HG03025 (cell line): ENCODE measurements around the gene FYB1.
"Not testable (repeated sequence)": the region's sequence is repeated elsewhere in the genome, so short reads cannot be mapped to it uniquely, and the experiment has no call there.

ENCODE experiments used
- ATAC-seq: cut with Tn5 transposase; IDR thresholded peaks from one replicate; pipeline ENCODE4 v1.9.1; 2021; ENCODE audit warnings: mild to moderate bottlenecking, moderate library complexity; ENCODE audit not compliant: unreplicated experiment, low FRiP score

The FYB1 gene

GRCh38 chr5:39228596-39228995 is 9.2 kb upstream of the FYB1 start:
- ATAC-seq = no peak

- no peak for ATAC-seq
Observed at GRCh38 chr5:39226558-39226957, 7.2 kb upstream of the FYB1 start.

GRCh38 chr5:39226100-39226451 is 6.7 kb upstream of the FYB1 start:
- no peak for ATAC-seq

- ATAC-seq = no peak
Observed at GRCh38 chr5:39225405-39226099, 6.2 kb upstream of the FYB1 start.

- ATAC-seq = no peak
Observed at GRCh38 chr5:39224196-39224761, 4.9 kb upstream of the FYB1 start.

GRCh38 chr5:39223565-39224156 is 4.3 kb upstream of the FYB1 start:
- no peak for ATAC-seq

DNA sequence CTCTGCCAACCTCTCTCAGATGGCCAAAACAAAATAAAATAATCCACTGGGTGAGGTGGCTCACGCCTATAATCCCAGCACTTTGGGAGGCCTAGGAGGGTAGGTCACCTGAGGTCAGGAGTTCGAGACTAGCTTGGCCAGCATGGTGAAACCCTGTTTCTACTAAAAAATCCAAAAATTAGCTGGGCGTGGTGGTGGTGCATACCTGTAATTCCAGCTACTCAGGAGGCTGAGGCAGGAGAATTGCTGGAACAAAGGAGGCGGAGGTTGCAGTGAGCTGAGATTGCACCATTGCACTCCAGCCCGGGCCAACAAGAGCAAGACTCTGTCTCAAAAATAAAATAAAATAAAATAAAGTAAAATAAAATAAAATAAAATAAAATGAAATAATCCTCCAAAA is 2.3 kb upstream of the FYB1 start:
- ATAC-seq = not testable (repeated sequence)

GRCh38 chr5:39220280-39221030 is 1.1 kb upstream of the FYB1 start:
- ATAC-seq = no peak

DNA sequence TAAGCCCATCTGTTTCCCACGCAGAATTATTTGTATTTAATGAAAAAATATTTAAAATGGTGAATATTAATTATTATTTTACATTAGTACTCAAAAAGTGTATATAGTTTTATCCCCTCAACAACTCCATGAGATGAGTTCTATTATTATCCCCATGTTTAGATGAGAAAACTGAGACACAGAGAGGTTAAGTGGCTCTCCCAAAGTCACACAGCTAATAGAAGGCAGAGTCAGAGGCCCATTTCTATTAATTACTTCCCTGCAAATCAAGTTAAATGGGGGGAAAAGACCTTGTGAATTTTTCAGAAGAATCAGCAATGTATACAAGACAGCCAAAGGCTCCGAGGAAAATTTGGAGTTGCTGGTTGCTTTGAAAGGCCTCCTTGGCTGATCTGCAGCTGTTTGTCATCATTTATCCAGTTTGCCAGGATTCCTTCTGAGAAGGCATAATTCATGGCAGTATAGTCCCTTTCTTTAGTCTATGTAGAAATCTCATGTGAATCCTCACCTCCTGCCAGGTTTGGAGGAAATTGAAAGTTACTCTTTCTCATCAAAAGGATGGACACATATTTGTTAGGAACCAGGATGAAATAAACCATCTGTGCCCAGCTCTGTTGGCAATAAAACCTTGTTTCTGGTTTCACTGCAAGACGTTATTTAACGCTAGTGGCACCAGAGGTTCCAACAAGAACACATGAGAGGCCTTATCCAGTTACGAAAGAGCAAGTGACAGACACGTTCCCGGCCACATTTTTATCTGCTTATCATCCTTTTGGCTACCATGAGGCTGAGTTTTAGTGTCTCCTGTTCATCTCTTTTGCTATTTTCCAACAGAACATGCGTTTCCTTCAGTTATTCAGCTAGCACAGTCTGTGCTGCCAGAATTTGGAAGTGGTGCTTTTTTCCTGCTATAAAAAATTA is 621 bp downstream of the FYB1 start:
- no peak for ATAC-seq

DNA sequence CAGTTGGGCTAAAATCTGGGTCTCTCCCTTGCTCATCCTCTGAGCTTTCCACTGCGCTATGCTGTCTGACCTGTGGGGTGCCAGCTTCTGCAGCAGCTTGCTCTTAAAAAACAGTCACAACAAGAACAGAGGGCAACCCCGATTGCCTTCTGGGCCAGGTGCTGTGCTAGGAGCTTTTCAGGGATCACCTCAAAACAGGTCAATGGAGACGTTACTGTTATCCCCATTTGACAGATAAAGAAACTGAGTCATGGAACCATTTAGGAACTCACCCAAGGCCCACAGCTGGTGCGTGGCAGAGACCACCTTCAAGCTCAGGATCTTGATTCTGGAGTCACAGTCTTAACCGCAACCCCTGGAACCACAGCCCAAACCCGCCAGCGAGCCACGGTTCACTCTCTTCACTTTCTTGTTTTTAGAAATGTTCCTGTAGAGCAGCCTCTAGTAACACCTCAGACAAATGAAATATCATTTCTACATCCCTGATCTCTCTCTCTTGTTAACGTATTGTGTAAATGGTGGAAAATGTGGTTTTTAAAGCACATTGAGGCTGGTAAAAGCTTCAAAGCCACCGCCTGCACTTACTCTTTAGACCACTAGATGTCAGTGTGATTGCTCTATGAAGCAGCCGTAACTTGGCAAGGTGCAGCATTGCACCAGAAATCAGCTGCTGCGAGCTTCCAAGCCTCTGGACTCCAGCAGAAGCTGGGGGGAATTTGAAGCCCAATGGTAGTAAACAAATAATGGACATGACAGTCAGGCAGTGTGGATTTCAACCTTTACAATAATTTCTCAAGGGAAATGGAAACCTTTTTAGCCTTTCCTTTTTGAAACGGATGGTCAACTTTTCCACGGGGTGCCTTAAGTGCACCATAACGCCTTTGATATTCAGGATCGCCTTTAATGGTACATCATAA is 1.7 kb downstream of the FYB1 start:
- peak; percentile 78 for ATAC-seq

GRCh38 chr5:39216631-39217030 is 2.7 kb downstream of the FYB1 start:
- no peak for ATAC-seq

DNA sequence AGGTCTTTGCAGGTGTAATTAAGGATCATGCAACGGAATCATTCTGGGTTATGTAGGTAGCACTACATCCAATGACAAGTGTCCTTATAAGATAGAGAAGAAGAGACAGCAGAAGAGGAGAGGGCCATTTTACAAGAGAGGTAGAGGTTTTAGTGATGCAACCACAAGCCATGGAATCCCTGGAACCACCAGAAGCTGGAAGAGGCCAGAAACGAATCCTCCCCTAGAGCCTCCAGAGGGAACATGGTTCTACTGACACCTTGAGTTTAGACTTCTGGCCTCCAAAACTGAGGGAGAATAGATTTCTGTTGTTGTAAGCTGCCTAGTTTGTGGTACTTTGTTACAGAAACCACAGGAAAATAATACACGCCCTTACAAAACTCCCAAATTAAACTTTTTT is 3.5 kb downstream of the FYB1 start:
- no peak for ATAC-seq

- ATAC-seq = no peak
Observed at GRCh38 chr5:39214912-39215709, 4.3 kb downstream of the FYB1 start.

DNA sequence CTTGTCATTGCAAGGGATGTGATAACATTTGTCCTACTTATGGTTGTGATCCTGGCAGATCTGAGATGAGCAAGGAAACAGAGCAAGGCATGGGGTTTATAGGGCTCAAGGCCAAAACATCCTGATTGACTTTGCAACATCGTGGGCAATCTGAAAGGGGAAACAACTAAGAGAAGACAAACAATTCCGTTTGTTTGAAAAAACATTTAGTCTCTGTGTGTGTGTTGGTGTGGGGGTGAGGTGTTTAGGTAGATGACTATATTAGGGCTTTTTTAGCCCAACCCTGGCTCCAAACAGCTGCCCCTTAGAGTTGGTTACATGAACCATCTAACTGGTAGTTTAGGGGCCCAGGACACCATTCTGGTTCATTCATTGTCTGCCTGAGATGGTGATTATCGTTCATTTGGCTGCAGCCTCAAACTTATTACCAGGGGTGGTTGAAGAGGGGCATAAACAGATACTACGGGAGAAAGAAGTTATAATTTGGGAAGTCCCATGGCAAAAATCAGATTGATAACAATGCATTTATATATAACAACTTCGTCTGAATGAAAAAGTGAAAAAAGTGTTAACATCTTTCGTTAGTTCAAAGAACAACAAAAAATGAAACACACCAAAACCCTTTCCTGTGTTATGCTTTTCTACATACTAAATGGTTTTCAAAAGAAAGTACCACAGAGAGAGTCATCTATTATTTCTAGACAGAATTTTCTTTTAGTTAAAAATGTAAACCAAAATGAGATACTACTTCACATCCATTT is 5.7 kb downstream of the FYB1 start:
- no peak for ATAC-seq

- ATAC-seq = no peak
Observed at GRCh38 chr5:39211773-39212172, 7.6 kb downstream of the FYB1 start.

GRCh38 chr5:39209924-39210323 is 9.4 kb downstream of the FYB1 start:
- no peak for ATAC-seq

GRCh38 chr5:39208471-39208870 is 10.9 kb downstream of the FYB1 start:
- ATAC-seq = no peak
